Measurements from ENCODE around the gene MTF1. TPM values are rescaled to one million over a fixed set of nuclear protein-coding genes. Genes with fewer than 3 reads are reported as not detected.

The MTF1 gene
- total RNA-seq, 3 donors from 2014 or later, result 4.9 to 5.3 (median 5.0) TPM

DNA sequence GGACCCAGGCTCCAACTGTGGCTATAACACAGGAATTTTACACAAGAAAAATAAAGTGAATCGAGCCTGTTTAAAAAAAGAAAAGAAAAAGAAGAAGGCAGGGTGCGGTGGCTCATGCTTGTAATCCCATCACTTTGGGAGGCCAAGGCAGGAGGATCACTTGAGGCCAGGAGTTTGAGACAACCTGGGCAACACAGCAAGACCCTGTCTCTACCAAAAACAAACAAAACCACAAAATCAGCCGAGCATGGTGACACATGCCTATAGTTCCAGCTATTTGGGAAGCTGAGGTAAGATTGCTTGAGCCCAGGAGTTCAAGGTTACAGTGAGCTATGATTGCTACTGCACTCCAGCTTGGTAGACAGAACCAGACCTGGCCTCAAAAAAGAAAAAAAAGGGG lies 17.7 kb downstream of the MTF1 start:
- no peak overlapping the region for H3K4me3 ChIP-seq
- DNase-seq (ENCODE audit: low spot score in 2 of 2), result no peak
- no peak overlapping the region for H3K27ac ChIP-seq
- no peaks in the 10 kb centered on the region for H3K4me1 ChIP-seq
- H3K9me3 ChIP-seq, result no peaks in the 10 kb centered on the region
- intact Hi-C loops (cut with DNase I; ENCODE audit: low total_unique reads), result loop anchor here (10.0 kb wide), 1 partner anchor 1373 kb away; no protein-coding TSS in a partner anchor
- no peaks in the 10 kb centered on the region for H3K27me3 ChIP-seq
- H3K36me3 ChIP-seq, result peaks cover 8% of the 10 kb centered on the region
- TF ChIP-seq, protein P1, sequence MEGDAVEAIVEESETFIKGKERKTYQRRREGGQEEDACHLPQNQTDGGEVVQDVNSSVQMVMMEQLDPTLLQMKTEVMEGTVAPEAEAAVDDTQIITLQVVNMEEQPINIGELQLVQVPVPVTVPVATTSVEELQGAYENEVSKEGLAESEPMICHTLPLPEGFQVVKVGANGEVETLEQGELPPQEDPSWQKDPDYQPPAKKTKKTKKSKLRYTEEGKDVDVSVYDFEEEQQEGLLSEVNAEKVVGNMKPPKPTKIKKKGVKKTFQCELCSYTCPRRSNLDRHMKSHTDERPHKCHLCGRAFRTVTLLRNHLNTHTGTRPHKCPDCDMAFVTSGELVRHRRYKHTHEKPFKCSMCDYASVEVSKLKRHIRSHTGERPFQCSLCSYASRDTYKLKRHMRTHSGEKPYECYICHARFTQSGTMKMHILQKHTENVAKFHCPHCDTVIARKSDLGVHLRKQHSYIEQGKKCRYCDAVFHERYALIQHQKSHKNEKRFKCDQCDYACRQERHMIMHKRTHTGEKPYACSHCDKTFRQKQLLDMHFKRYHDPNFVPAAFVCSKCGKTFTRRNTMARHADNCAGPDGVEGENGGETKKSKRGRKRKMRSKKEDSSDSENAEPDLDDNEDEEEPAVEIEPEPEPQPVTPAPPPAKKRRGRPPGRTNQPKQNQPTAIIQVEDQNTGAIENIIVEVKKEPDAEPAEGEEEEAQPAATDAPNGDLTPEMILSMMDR (IDR thresholded peaks at IDR 0.05), result no peak
- no peak for TF ChIP-seq POLR2A (IDR thresholded peaks at IDR 0.05)
- no peak for TF ChIP-seq POLR2AphosphoS5 (IDR thresholded peaks at IDR 0.05)

DNA sequence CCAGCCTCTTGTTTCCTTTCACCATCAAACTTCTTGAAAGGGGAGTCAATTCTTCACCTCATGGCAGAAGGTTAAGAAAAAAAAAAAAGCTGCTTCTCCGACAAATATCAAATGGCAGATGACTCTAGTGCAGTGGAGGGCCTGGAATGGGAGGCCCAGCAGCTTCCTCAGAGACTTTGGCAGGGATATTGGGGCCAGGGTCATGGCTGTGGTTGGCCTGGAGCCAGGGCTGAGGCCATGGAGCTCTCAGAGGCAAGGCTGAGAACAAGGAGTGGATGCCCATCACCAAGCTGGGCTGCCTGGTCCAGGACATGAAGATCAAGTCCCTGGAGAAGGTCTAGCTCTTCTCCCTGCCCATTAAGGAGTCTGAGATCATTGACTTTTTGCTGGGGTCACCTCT lies 18.7 kb downstream of the MTF1 start:
- intact Hi-C loops (cut with DNase I; ENCODE audit: low total_unique reads), result loop anchor here (10.0 kb wide), 1 partner anchor 1374 kb away; no protein-coding TSS in a partner anchor

DNA sequence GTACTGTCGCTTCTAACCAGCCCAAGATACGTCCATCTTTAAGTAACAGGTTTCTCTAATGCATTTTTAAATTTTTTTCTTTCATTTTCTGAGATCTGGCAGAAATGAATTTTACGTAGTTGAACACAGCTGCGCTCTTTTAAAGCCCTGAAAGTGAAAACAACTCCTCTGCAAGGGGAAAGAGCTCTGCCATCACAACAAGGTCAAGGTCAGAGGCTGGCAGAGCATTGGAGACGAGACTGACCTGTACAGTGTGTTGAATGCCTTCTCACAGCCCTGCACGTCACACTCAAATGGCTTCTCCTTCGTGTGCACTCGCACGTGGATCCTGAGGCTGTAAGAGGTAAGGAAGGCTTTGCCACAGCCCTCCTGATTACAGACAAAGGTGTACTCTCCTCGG lies 19.7 kb downstream of the MTF1 start:
- no peak for DNase-seq (ENCODE audit: low spot score in 2 of 2)
- H3K36me3 ChIP-seq, result peaks cover 8% of the 10 kb centered on the region
- no peaks in the 10 kb centered on the region for H3K27me3 ChIP-seq
- H3K27ac ChIP-seq, result no peak overlapping the region
- H3K4me1 ChIP-seq, result no peaks in the 10 kb centered on the region
- H3K4me3 ChIP-seq, result no peak overlapping the region
- TF ChIP-seq POLR2A (IDR thresholded peaks at IDR 0.05) (no peak), POLR2AphosphoS5 (IDR thresholded peaks at IDR 0.05) (no peak)
- TF ChIP-seq, protein P1 (IDR thresholded peaks at IDR 0.05), result no peak
- H3K9me3 ChIP-seq, result no peaks in the 10 kb centered on the region
- intact Hi-C loops (cut with DNase I; ENCODE audit: low total_unique reads), result loop anchor here (10.0 kb wide), 1 partner anchor 1375 kb away; no protein-coding TSS in a partner anchor

More for the DNA sequence above, 18.7 kb downstream of the MTF1 start:
- H3K36me3 ChIP-seq, result peaks cover 8% of the 10 kb centered on the region
- no peak for DNase-seq (ENCODE audit: low spot score in 2 of 2)
- H3K4me1 ChIP-seq, result no peaks in the 10 kb centered on the region
- no peaks in the 10 kb centered on the region for H3K27me3 ChIP-seq
- no peak overlapping the region for H3K4me3 ChIP-seq
- no peak for TF ChIP-seq POLR2A (IDR thresholded peaks at IDR 0.05)
- TF ChIP-seq POLR2AphosphoS5 (IDR thresholded peaks at IDR 0.05), result no peak
- TF ChIP-seq, protein P1 (IDR thresholded peaks at IDR 0.05), result no peak
- H3K27ac ChIP-seq, result no peak overlapping the region
- H3K9me3 ChIP-seq, result no peaks in the 10 kb centered on the region

DNA sequence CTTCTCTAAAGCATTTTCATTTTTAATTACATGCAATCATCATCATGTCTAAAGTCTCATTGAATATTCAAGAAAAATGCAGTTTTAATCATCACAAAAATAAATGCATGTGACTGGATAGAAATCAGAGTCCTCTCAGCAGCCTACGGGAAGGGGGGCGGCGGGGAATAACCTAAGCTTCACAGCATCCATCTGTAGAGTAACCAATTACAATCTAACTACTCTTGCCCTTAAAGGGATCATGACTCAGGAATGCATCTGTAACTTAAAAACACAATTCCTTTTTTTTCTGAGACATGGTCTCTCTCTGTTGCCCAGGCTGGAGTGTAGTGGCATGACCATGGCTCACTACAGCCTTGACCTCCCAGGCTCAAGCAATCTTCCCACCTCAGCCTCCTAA lies 22.6 kb downstream of the MTF1 start:
- no peak overlapping the region for H3K27ac ChIP-seq
- no peaks in the 10 kb centered on the region for H3K27me3 ChIP-seq
- intact Hi-C loops (cut with DNase I; ENCODE audit: low total_unique reads), result no loop called here
- no peak for DNase-seq (ENCODE audit: low spot score in 2 of 2)
- H3K36me3 ChIP-seq, result peaks cover 12% of the 10 kb centered on the region
- no peaks in the 10 kb centered on the region for H3K9me3 ChIP-seq
- H3K4me1 ChIP-seq, result no peaks in the 10 kb centered on the region
- H3K4me3 ChIP-seq, result no peak overlapping the region
- TF ChIP-seq POLR2AphosphoS5 (IDR thresholded peaks at IDR 0.05), result no peak
- TF ChIP-seq, protein P1 (IDR thresholded peaks at IDR 0.05), result no peak

DNA sequence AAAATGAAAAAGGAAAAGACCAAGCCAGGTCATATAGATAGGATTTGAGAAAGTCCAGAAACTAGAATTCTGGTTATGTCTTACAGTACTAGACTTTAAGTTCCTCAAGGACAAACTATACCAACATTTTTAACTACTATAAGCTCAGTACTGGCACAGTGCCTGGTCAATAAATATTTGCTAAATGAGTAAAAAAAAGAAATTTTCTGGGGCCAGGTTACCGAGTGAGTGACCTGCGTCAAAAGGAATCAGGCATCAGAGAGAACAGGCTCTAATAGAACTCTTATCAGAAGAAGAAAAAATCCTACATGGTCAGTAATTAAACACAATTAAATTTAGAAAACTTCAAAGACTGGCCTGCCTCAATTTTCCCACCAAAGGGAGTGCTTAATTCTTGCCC lies 27.6 kb downstream of the MTF1 start:
- no peak overlapping the region for H3K4me3 ChIP-seq
- H3K4me1 ChIP-seq, result no peaks in the 10 kb centered on the region
- intact Hi-C loops (cut with DNase I; ENCODE audit: low total_unique reads), result no loop called here
- H3K36me3 ChIP-seq, result peaks cover 5% of the 10 kb centered on the region
- no peaks in the 10 kb centered on the region for H3K27me3 ChIP-seq
- TF ChIP-seq POLR2AphosphoS5 (IDR thresholded peaks at IDR 0.05) (no peak), POLR2A (IDR thresholded peaks at IDR 0.05) (no peak)
- TF ChIP-seq, protein P1 (IDR thresholded peaks at IDR 0.05), result no peak
- H3K9me3 ChIP-seq, result no peaks in the 10 kb centered on the region
- H3K27ac ChIP-seq, result no peak overlapping the region
- no peak for DNase-seq (ENCODE audit: low spot score in 2 of 2)

Measured in breast epithelium (tissue), 4 donors.